ENCODE data around the gene ELFN1.

Gene ELFN1

DNA sequence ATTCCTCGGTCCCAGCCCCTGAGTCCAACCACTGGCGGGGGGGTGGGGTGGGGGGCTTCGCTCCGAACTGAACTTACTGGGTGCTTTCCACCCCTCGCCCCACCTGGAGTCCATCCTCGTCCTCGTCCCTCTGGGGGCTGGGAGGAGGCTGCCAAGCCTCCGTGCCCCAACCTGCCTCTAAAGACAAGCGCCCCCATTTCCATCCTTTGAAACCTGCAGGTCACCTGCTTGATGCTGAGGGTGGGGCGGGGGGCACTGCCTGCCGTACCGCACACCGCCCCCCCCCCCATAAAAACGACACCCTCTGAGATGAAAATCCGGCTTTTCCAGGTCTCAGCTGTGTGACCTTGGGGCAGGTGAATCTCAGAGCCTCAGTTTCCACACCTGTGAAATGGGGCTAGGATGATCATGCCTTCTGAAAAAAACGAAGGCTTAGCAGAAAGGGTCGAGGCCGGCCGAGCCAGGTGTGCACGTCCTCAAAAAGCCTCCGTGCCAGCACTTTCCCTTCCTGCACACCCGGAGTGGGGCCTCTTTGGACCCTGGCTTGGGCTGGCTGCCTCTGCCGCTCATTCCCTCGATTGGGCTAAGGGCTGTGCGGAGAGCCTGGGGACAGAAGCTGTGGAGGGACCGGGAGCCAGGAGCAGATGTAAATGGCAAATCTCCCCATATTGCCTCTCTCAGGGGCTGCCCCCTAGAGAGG, 967 bp downstream of the ELFN1 start:
- no peaks in the 10 kb centered on the region for H3K4me1 ChIP-seq
- no peak overlapping the region for H3K27ac ChIP-seq
- H3K27me3 ChIP-seq (ENCODE audit: control insufficient read depth, insufficient read depth, low read length) = no peaks in the 10 kb centered on the region
- TF ChIP-seq, protein P1, sequence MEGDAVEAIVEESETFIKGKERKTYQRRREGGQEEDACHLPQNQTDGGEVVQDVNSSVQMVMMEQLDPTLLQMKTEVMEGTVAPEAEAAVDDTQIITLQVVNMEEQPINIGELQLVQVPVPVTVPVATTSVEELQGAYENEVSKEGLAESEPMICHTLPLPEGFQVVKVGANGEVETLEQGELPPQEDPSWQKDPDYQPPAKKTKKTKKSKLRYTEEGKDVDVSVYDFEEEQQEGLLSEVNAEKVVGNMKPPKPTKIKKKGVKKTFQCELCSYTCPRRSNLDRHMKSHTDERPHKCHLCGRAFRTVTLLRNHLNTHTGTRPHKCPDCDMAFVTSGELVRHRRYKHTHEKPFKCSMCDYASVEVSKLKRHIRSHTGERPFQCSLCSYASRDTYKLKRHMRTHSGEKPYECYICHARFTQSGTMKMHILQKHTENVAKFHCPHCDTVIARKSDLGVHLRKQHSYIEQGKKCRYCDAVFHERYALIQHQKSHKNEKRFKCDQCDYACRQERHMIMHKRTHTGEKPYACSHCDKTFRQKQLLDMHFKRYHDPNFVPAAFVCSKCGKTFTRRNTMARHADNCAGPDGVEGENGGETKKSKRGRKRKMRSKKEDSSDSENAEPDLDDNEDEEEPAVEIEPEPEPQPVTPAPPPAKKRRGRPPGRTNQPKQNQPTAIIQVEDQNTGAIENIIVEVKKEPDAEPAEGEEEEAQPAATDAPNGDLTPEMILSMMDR (IDR thresholded peaks at IDR 0.05) = no peak
- H3K79me2 ChIP-seq = no peaks in the 10 kb centered on the region
- H3K4me3 ChIP-seq (ENCODE audit: low read depth, low read length) = no peak overlapping the region
- no peaks in the 10 kb centered on the region for H3K9me3 ChIP-seq (ENCODE audit: control insufficient read depth, low read length)
- H3K4me2 ChIP-seq (ENCODE audit: low read length) = no peak overlapping the region
- H2AFZ ChIP-seq = no peak overlapping the region
- H3K36me3 ChIP-seq (ENCODE audit: control insufficient read depth, insufficient read depth, low read length) = no peaks in the 10 kb centered on the region
- H3K9ac ChIP-seq = no peak overlapping the region

DNA sequence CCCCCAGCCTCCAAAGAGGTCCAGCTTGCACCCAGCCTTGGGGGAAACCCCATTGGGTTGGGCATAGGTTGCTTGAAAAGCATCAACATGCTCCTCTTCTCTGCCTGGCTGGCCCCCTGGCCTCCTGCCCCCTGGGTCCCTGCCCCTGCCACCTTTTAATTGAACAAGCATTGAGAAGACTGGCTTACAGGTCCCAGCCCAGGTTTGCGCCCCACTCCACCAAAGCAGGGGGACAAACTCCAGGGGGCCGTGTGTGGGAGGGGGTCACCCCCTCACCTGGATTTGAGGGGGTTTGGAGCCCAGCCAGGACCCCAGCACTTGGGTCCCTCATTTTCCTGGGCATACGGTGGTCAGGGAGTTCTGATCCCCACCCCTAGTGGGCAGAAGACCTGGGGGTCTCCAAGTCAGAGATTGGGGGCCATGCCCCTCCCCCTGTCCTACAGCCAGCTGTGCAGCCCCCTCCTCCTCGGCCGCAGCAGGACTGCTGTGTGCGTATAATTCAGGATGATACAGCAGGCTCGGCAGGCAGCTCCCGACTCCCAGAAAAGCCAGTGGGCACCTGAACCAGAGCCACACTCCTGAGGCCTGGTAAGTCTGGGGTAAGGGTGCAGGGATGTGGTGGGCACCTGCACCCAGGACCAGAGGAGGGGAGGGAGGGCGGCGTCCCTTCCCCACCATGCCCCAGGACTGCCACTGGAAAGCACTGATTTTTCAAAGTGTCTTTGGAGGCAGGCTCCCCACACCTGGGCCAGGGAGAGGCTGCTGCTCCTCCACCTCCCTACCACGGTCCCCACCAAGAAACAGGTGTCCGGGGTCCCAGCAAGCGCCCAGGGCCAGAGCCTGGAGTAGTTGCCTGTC, 1.7 kb downstream of the ELFN1 start:
- Histone ChIP-seq H3K27me3 (ENCODE audit: control insufficient read depth, insufficient read depth, low read length) (no peaks in the 10 kb centered on the region), H3K9me3 (ENCODE audit: control insufficient read depth, low read length) (no peaks in the 10 kb centered on the region), H3K4me1 (no peaks in the 10 kb centered on the region), H3K27ac (no peak overlapping the region), H3K79me2 (no peaks in the 10 kb centered on the region), H3K36me3 (ENCODE audit: control insufficient read depth, insufficient read depth, low read length) (no peaks in the 10 kb centered on the region), H3K4me2 (ENCODE audit: low read length) (no peak overlapping the region), H3K4me3 (ENCODE audit: low read depth, low read length) (no peak overlapping the region), H2AFZ (no peak overlapping the region), H3K9ac (no peak overlapping the region)
- TF ChIP-seq, protein P1 (IDR thresholded peaks at IDR 0.05) = no peak

DNA sequence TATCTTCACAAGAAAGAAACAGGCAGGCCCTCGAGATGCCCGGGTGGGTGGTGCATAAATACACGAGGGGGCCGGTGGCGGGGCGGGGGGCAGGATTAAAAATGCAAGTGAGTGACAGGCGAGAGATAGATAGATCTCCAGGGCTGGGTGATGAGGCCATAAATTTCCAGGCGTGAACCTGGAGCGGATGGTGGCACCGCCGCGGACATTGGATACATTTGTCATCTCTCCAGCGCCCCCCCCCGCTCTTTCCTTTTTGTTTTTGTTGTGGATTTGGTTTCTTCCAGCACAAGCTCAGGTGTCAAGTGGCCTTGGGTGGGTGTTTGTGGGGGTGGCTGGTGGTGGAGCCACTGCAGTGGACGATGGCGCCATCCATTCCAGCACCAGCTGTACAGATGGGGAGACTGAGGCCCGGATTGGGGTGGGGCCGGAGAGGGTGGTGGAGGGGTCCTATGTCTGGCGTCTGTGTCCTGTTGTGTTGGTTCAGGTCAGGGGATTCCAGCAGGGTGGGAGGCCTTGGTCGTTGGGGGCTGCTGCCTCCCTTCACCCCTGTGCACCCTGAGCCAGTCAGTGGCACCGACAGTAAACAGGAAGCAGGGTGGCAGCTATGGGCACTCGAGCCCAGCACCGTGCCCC, 2.9 kb downstream of the ELFN1 start:
- Histone ChIP-seq H3K79me2 (no peaks in the 10 kb centered on the region), H3K4me1 (no peaks in the 10 kb centered on the region), H2AFZ (no peak overlapping the region), H3K9me3 (ENCODE audit: control insufficient read depth, low read length) (no peaks in the 10 kb centered on the region), H3K27me3 (ENCODE audit: control insufficient read depth, insufficient read depth, low read length) (no peaks in the 10 kb centered on the region), H3K9ac (no peak overlapping the region), H3K4me2 (ENCODE audit: low read length) (no peak overlapping the region), H3K4me3 (ENCODE audit: low read depth, low read length) (no peak overlapping the region), H3K27ac (no peak overlapping the region), H3K36me3 (ENCODE audit: control insufficient read depth, insufficient read depth, low read length) (no peaks in the 10 kb centered on the region)
- TF ChIP-seq, protein P1 (IDR thresholded peaks at IDR 0.05) = no peak

DNA sequence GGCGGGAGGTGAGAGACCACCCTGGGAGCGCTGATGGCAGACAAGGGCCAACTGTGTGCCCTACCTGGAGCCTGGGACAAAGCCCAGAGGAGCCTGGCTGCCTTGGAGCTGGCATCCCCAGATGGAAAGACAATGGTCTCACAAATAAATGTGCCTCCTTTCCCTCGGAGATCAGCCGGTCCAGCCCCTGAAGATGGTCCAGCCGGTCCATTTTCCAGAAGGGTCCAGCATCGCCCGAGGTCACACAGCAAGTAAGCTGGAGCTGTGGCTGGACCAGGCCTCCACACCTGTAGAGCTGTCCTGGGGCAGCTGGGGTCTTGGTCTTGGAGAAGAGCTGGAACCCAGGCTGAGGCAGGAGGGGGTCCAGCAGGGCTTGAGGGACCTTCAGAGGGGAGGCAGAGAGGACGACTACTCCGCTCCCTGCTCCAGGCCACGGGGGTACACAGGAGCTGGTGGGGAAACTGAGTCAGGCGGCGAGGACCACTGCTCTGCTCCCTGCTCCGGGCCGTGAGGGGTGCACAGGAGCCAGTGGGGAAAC, 3.6 kb downstream of the ELFN1 start:
- Histone ChIP-seq H3K79me2 (no peaks in the 10 kb centered on the region), H3K9ac (no peak overlapping the region), H3K4me1 (no peaks in the 10 kb centered on the region), H3K36me3 (ENCODE audit: control insufficient read depth, insufficient read depth, low read length) (no peaks in the 10 kb centered on the region), H3K4me2 (ENCODE audit: low read length) (no peak overlapping the region), H3K27me3 (ENCODE audit: control insufficient read depth, insufficient read depth, low read length) (no peaks in the 10 kb centered on the region), H3K27ac (no peak overlapping the region), H2AFZ (no peak overlapping the region), H3K9me3 (ENCODE audit: control insufficient read depth, low read length) (no peaks in the 10 kb centered on the region), H3K4me3 (ENCODE audit: low read depth, low read length) (no peak overlapping the region)
- TF ChIP-seq, protein P1 (IDR thresholded peaks at IDR 0.05) = no peak
